Left lung (tissue), 10 donors: ENCODE data around the gene CAB39L. TPM values are rescaled to one million over a fixed set of nuclear protein-coding genes. Genes with fewer than 3 reads are reported as not detected.

Source experiments
- ATAC-seq: fragments of 200-7000 bp; cut with Tn5 transposase; one replicate; pipeline ENCODE4 v1.9.1; 2020; ENCODE audit warnings: moderate library complexity
- DNase-seq, 4 donors: peaks; one replicate each; pipeline ENCODE4 v3.0.0-alpha.2; 2013 to 2020
- H3K27ac ChIP-seq, 2 donors: fragments of 200-600 bp; sonication (generic) in 1 of 2; one replicate each; pipeline versions ENCODE4 v1.5.0 to v1.8.0; 2020 to 2021
- H3K27me3 ChIP-seq, 2 donors: fragments of 200-600 bp; sonication (generic) in 1 of 2; one replicate each; pipeline versions ENCODE4 v1.5.0 to v1.8.0; 2020 to 2021
- H3K36me3 ChIP-seq, 2 donors: fragments of 200-600 bp; sonication (generic) in 1 of 2; one replicate each; pipeline versions ENCODE4 v1.5.0 to v1.8.0; 2020 to 2021
- H3K4me1 ChIP-seq, 2 donors: fragments of 200-600 bp; one replicate each; pipeline ENCODE4 v1.8.0; 2021
- H3K4me3 ChIP-seq, 2 donors: fragments of 200-600 bp; sonication (generic) in 1 of 2; one replicate each; pipeline versions ENCODE4 v1.5.0 to v1.8.0; 2020 to 2021; ENCODE audit warnings: mild to moderate bottlenecking in 1 of 2
- H3K9me3 ChIP-seq, 2 donors: fragments of 200-600 bp; sonication (generic) in 1 of 2; one replicate each; pipeline versions ENCODE4 v1.5.0 to v1.8.0; 2020 to 2021
- CTCF ChIP-seq, 2 donors: fragments of 200-600 bp; sonication (generic) in 1 of 2; IDR thresholded peaks; one replicate each; pipeline versions ENCODE4 v1.5.0 to v1.8.0; 2021; ENCODE audit warnings: antibody characterized with exemption in 2 of 2
- intact Hi-C, 2 donors: fragments of 100-400 bp; cut with DNase I; formaldehyde crosslinking; loops; one replicate each; pipeline versions ENCODE4 v1.11.2 to v1.14.2; 2022
- polyA plus RNA-seq, 6 donors: library from polyadenylated mRNA; unstranded; fragments of 120-200 nt; gene quantifications; one replicate each; pipeline ENCODE4 v1.2.1, GENCODE V29; 2013; ENCODE audit not compliant: insufficient read length in 6 of 6
- total RNA-seq, 2 donors: library from RNA; stranded (reverse); fragmentation: NEBNext Ultra II Directional; extraction: Animal tissue kit (Norgen Biotek cat#: 25700); gene quantifications; one replicate each; pipeline ENCODE4 v1.2.1, GENCODE V29; 2021
- donor health status: DM: no; HTN: yes; CAD: no.
- donor health status: DM: no; HTN: no; CAD: no.

CAB39L gene
- total and polyA plus RNA-seq, 8 donors = 8.6 to 12.8 (median 10.1) TPM

- ATAC-seq (peak; percentile 28), DNase-seq (peak in 3 of 4 donors; percentile 20 to 39 (median 23))
- TF ChIP-seq CTCF (IDR thresholded peaks at IDR 0.05) = no peak
- H3K36me3 ChIP-seq = no peaks in the 10 kb centered on the region
- peak overlapping the region; percentile 71 to 82 for H3K4me3 ChIP-seq
- H3K27me3 ChIP-seq = no peaks in the 10 kb centered on the region
- intact Hi-C loops = no loop called here
- H3K4me1 ChIP-seq = peaks cover 0 to 32% of the 10 kb centered on the region in 2 donors
- no peaks in the 10 kb centered on the region for H3K9me3 ChIP-seq
- H3K27ac ChIP-seq = peak overlapping the region; percentile 94 to 97
Observed at GRCh38 chr13:49444524-49445395, 896 bp upstream of the CAB39L start.

- Histone ChIP-seq H3K27ac (peak overlapping the region; percentile 94 to 97), H3K4me3 (peak overlapping the region; percentile 33 to 71), H3K27me3 (no peaks in the 10 kb centered on the region), H3K9me3 (no peaks in the 10 kb centered on the region), H3K36me3 (no peaks in the 10 kb centered on the region), H3K4me1 (peaks cover 0 to 32% of the 10 kb centered on the region in 2 donors)
- TF ChIP-seq CTCF (IDR thresholded peaks at IDR 0.05) = no peak
- peak in 1 of 4 donors; percentile 45 for DNase-seq
- ATAC-seq = peak; percentile 4
- intact Hi-C loops = no loop called here
Observed at GRCh38 chr13:49443357-49443703, 534 bp downstream of the CAB39L start.

GRCh38 chr13:49441846-49442245 is 2.0 kb downstream of the CAB39L start:
- intact Hi-C loops = no loop called here
- Histone ChIP-seq H3K36me3 (no peaks in the 10 kb centered on the region), H3K9me3 (no peaks in the 10 kb centered on the region), H3K4me1 (peaks cover 0 to 19% of the 10 kb centered on the region in 2 donors), H3K4me3 (no peak overlapping the region), H3K27ac (no peak overlapping the region), H3K27me3 (no peaks in the 10 kb centered on the region)
- ATAC-seq (no peak), DNase-seq (no peak)
- no peak for TF ChIP-seq CTCF (IDR thresholded peaks at IDR 0.05)

- Histone ChIP-seq H3K27me3 (no peaks in the 10 kb centered on the region), H3K27ac (no peak overlapping the region)
- no peak for ATAC-seq
Observed at GRCh38 chr13:49441312-49441711, 2.6 kb downstream of the CAB39L start.

More at GRCh38 chr13:49441312-49441711, 2.6 kb downstream of the CAB39L start:
- Histone ChIP-seq H3K4me3 (no peak overlapping the region), H3K4me1 (peaks cover 0 to 14% of the 10 kb centered on the region in 2 donors), H3K9me3 (no peaks in the 10 kb centered on the region), H3K36me3 (no peaks in the 10 kb centered on the region)
- intact Hi-C loops = no loop called here
- no peak for TF ChIP-seq CTCF (IDR thresholded peaks at IDR 0.05)
- DNase-seq = no peak
